SK-N-MC (cell line): ENCODE data around the gene COL27A1.
A peak's percentile ranks its signal among the peaks of the same experiment; 100 is the strongest.

ENCODE experiments used
- DNase-seq: peaks from one replicate; pipeline ENCODE4 v3.0.0-alpha.2; 2011; ENCODE audit warnings: low read depth, low spot score
- H3K27ac ChIP-seq: fragments of 200-600 bp; sonication (generic); 2 replicates; pipeline ENCODE4 v1.5.1; 2016; ENCODE audit warnings: mixed run types
- H3K36me3 ChIP-seq: fragments of 200-600 bp; sonication (generic); 2 replicates; pipeline ENCODE4 v1.6.1; 2017; ENCODE audit warnings: antibody characterized with exemption, low read length, mixed read lengths; ENCODE audit not compliant: insufficient read depth
- H3K4me3 ChIP-seq: fragments of 200-600 bp; sonication (generic); 2 replicates; pipeline ENCODE4 v1.5.1; 2016
- H3K9ac ChIP-seq: fragments of 200-600 bp; sonication (generic); 2 replicates; pipeline ENCODE4 v1.8.0; 2017; ENCODE audit warnings: mixed run types, mixed read lengths; ENCODE audit not compliant: insufficient read length
- H3K9me3 ChIP-seq: fragments of 200-600 bp; sonication (generic); 2 replicates; pipeline ENCODE4 v1.6.1; 2017; ENCODE audit warnings: low read depth, mild to moderate bottlenecking, antibody characterized with exemption, low read length, moderate library complexity, mixed read lengths
- EZH2 ChIP-seq: fragments of 200-600 bp; sonication (generic); IDR thresholded peaks from one replicate; pipeline ENCODE4 v1.6.1; 2017; ENCODE audit warnings: antibody characterized with exemption
- FOXP2 ChIP-seq: optimal IDR thresholded peaks from 2 replicates; pipeline ENCODE3; 2011; ENCODE audit warnings: mild to moderate bottlenecking, moderate library complexity; ENCODE audit not compliant: insufficient read depth; ENCODE audit errors: extremely low read length, control extremely low read depth
- POLR2AphosphoS5 ChIP-seq: IDR thresholded peaks from 2 replicates; pipeline ENCODE4 v1.6.1; 2012; ENCODE audit warnings: mild to moderate bottlenecking, low read depth, low read length, borderline replicate concordance

The COL27A1 gene

GRCh38 chr9:114216081-114216480 is 60.7 kb downstream of the COL27A1 start:
- Histone ChIP-seq H3K9me3 (no peaks in the 10 kb centered on the region), H3K36me3 (no peaks in the 10 kb centered on the region), H3K4me3 (no peak overlapping the region), H3K27ac (no peak overlapping the region), H3K9ac (peak overlapping the region; percentile 24)
- no peak for DNase-seq
- TF ChIP-seq POLR2AphosphoS5 (no peak), FOXP2 (no peak), EZH2 (no peak)

- no peaks in the 10 kb centered on the region for H3K9me3 ChIP-seq
- H3K27ac ChIP-seq = no peak overlapping the region
- no peak overlapping the region for H3K4me3 ChIP-seq
- H3K9ac ChIP-seq = no peak overlapping the region
- H3K36me3 ChIP-seq = no peaks in the 10 kb centered on the region
- DNase-seq = no peak
- TF ChIP-seq POLR2AphosphoS5 (no peak), EZH2 (no peak), FOXP2 (no peak)
Observed at GRCh38 chr9:114216976-114217375, 61.6 kb downstream of the COL27A1 start.

- Histone ChIP-seq H3K9ac (no peak overlapping the region), H3K9me3 (no peaks in the 10 kb centered on the region), H3K27ac (no peak overlapping the region), H3K36me3 (no peaks in the 10 kb centered on the region), H3K4me3 (no peak overlapping the region)
- TF ChIP-seq EZH2 (no peak), POLR2AphosphoS5 (no peak), FOXP2 (no peak)
- DNase-seq = no peak
Observed at GRCh38 chr9:114218264-114219120, 63.2 kb downstream of the COL27A1 start.

GRCh38 chr9:114220061-114220541 is 64.8 kb downstream of the COL27A1 start:
- Histone ChIP-seq H3K4me3 (no peak overlapping the region), H3K27ac (no peak overlapping the region), H3K36me3 (no peaks in the 10 kb centered on the region), H3K9me3 (no peaks in the 10 kb centered on the region), H3K9ac (no peak overlapping the region)
- no peak for DNase-seq
- TF ChIP-seq EZH2 (no peak), POLR2AphosphoS5 (no peak), FOXP2 (no peak)

- no peaks in the 10 kb centered on the region for H3K36me3 ChIP-seq
- no peak overlapping the region for H3K4me3 ChIP-seq
- H3K27ac ChIP-seq = no peak overlapping the region
- no peak overlapping the region for H3K9ac ChIP-seq
- no peak for DNase-seq
- no peaks in the 10 kb centered on the region for H3K9me3 ChIP-seq
- TF ChIP-seq EZH2 (no peak), POLR2AphosphoS5 (no peak), FOXP2 (no peak)
Observed at GRCh38 chr9:114221706-114222465, 66.5 kb downstream of the COL27A1 start.

- Histone ChIP-seq H3K9ac (no peak overlapping the region), H3K36me3 (no peaks in the 10 kb centered on the region), H3K4me3 (no peak overlapping the region), H3K27ac (no peak overlapping the region), H3K9me3 (no peaks in the 10 kb centered on the region)
- TF ChIP-seq FOXP2 (no peak), POLR2AphosphoS5 (no peak), EZH2 (no peak)
- no peak for DNase-seq
Observed at GRCh38 chr9:114223564-114224246, 68.4 kb downstream of the COL27A1 start.

- H3K27ac ChIP-seq = no peak overlapping the region
- no peaks in the 10 kb centered on the region for H3K9me3 ChIP-seq
- no peak overlapping the region for H3K9ac ChIP-seq
- DNase-seq = no peak
- no peaks in the 10 kb centered on the region for H3K36me3 ChIP-seq
- H3K4me3 ChIP-seq = no peak overlapping the region
- no peak for TF ChIP-seq EZH2
Observed at GRCh38 chr9:114224247-114224610, 68.9 kb downstream of the COL27A1 start.

- H3K27ac ChIP-seq = no peak overlapping the region
- no peak for DNase-seq
Observed at GRCh38 chr9:114225561-114226212, 70.3 kb downstream of the COL27A1 start.

More at GRCh38 chr9:114225561-114226212, 70.3 kb downstream of the COL27A1 start:
- Histone ChIP-seq H3K4me3 (no peak overlapping the region), H3K9ac (no peak overlapping the region), H3K36me3 (no peaks in the 10 kb centered on the region), H3K9me3 (no peaks in the 10 kb centered on the region)
- TF ChIP-seq EZH2 = no peak
- TF ChIP-seq FOXP2 = no peak
- no peak for TF ChIP-seq POLR2AphosphoS5
